C4-2B (cell line): Measurements from ENCODE around the gene GPR89B.

Experiments
- CTCF ChIP-seq: fragments of 450-650 bp; conservative IDR thresholded peaks from 2 replicates; pipeline ENCODE4 v1.5.1; 2017; ENCODE audit warnings: mild to moderate bottlenecking
- ZFX ChIP-seq: fragments of 450-650 bp; IDR thresholded peaks from 2 replicates; pipeline ENCODE4 v1.6.1; 2017

- no peak for TF ChIP-seq CTCF
- no peak for TF ChIP-seq ZFX
Measured at GRCh38 chr1:147891088-147891487, 37.1 kb upstream of the GPR89B start.
